Testis (tissue), 3 donors: ENCODE measurements around the gene GPR173. TPM values are rescaled to one million over a fixed set of nuclear protein-coding genes. Genes with fewer than 3 reads are reported as not detected.

Experiments used
- DNase-seq: peaks from one replicate; pipeline ENCODE4 v3.0.0-alpha.2; 2019
- H3K27ac ChIP-seq, 2 donors: fragments of 200-600 bp; sonication (generic); one replicate each; pipeline ENCODE4 v1.5.1; 2019
- H3K27me3 ChIP-seq: fragments of 200-600 bp; sonication (generic); one replicate; pipeline ENCODE4 v1.5.1; 2019
- H3K36me3 ChIP-seq: fragments of 200-600 bp; sonication (generic); one replicate; pipeline ENCODE4 v1.5.1; 2017; ENCODE audit warnings: low read depth; ENCODE audit errors: missing control alignments
- H3K4me1 ChIP-seq: fragments of 200-600 bp; sonication (generic); one replicate; pipeline ENCODE4 v1.5.1; 2019
- H3K4me3 ChIP-seq, 2 donors: fragments of 200-600 bp; sonication (generic); one replicate each; pipeline ENCODE4 v1.5.1; 2017 to 2019
- H3K9me3 ChIP-seq: fragments of 200-600 bp; sonication (generic); one replicate; pipeline ENCODE4 v1.5.1; 2017
- POLR2A ChIP-seq: fragments of 450-650 bp; IDR thresholded peaks from one replicate; pipeline ENCODE4 v1.6.1; 2017; ENCODE audit warnings: antibody characterized with exemption, mild to moderate bottlenecking, moderate library complexity
- WGBS, 2 donors: methylation state at CpG; one replicate each; pipeline ENCODE4 v1.1.5; 2018; 5-methylcytosine and 5-hydroxymethylcytosine counted together
- intact Hi-C: fragments of 100-400 bp; cut with DNase I; formaldehyde crosslinking; loops from one replicate; pipeline ENCODE4 v1.15.1; 2023; ENCODE audit warnings: low total_unique reads
- polyA plus RNA-seq: library from polyadenylated mRNA; stranded (reverse); fragments of 350-450 nt; fragmentation: Illumina TruSeq; extraction: RNeasy Lipid Tissue Mini Kit (QIAGEN cat#74804); gene quantifications from one replicate; pipeline ENCODE4 v1.2.3, GENCODE V29; 2014; ENCODE audit warnings: low read depth, low replicate concordance; ENCODE audit not compliant: insufficient read depth
- total RNA-seq, 2 donors: library from RNA; depleted of rRNA; stranded (reverse); fragments of >200 nt; gene quantifications; one replicate each; pipeline ENCODE4 v1.2.3, GENCODE V29; 2016
- TF ChIP-seq, protein P1 (sequence below), 3 experiments: fragments of 450-650 bp in 2 of 3; fragments of 200-600 bp in 1 of 3; sonication (generic) in 1 of 3; IDR thresholded peaks; one replicate each; pipeline ENCODE4 v1.5.1; 2016 to 2019; ENCODE audit warnings: antibody characterized with exemption in 3 of 3, mild to moderate bottlenecking in 2 of 3, moderate library complexity in 1 of 3

The GPR173 gene
- total and polyA plus RNA-seq, 3 donors from 2014 or later = 2.4 to 3.8 (median 2.8) TPM

DNA sequence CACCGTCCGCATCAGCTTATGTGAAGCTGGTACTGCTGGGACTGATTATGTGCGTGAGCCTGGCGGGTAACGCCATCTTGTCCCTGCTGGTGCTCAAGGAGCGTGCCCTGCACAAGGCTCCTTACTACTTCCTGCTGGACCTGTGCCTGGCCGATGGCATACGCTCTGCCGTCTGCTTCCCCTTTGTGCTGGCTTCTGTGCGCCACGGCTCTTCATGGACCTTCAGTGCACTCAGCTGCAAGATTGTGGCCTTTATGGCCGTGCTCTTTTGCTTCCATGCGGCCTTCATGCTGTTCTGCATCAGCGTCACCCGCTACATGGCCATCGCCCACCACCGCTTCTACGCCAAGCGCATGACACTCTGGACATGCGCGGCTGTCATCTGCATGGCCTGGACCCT, 28.1 kb downstream of the GPR173 start:
- WGBS, 2 donors = 96% methylated on average over 7 to 21 of the region's 21 CpGs
- intact Hi-C loops = no loop called here
- no peak overlapping the region for H3K4me3 ChIP-seq

DNA sequence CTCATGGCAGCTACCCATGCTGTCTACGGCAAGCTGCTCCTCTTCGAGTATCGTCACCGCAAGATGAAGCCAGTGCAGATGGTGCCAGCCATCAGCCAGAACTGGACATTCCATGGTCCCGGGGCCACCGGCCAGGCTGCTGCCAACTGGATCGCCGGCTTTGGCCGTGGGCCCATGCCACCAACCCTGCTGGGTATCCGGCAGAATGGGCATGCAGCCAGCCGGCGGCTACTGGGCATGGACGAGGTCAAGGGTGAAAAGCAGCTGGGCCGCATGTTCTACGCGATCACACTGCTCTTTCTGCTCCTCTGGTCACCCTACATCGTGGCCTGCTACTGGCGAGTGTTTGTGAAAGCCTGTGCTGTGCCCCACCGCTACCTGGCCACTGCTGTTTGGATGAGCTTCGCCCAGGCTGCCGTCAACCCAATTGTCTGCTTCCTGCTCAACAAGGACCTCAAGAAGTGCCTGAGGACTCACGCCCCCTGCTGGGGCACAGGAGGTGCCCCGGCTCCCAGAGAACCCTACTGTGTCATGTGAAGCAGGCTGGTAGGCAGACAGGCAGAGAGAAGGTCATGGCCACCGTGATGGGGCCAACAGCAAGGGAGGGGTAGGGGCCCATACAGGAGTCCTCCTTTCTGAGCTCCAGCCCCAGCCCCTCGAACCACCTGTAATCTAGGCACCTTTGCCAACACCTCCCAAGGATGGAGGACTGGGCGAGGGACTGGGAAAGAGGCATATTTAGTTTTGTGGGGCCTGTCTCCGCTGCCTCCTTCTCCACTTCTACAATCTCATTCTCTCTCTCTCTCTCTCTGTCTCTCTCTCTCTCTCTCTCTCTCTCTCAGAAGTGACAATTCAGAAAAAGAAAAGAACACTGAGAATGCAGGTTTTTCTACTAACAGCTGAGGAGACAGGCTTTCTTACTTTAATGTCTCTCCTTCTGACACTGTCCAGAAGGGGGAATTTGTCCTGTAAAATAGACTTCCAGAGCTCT, 28.9 kb downstream of the GPR173 start:
- no peaks in the 10 kb centered on the region for H3K36me3 ChIP-seq
- TF ChIP-seq, protein P1, sequence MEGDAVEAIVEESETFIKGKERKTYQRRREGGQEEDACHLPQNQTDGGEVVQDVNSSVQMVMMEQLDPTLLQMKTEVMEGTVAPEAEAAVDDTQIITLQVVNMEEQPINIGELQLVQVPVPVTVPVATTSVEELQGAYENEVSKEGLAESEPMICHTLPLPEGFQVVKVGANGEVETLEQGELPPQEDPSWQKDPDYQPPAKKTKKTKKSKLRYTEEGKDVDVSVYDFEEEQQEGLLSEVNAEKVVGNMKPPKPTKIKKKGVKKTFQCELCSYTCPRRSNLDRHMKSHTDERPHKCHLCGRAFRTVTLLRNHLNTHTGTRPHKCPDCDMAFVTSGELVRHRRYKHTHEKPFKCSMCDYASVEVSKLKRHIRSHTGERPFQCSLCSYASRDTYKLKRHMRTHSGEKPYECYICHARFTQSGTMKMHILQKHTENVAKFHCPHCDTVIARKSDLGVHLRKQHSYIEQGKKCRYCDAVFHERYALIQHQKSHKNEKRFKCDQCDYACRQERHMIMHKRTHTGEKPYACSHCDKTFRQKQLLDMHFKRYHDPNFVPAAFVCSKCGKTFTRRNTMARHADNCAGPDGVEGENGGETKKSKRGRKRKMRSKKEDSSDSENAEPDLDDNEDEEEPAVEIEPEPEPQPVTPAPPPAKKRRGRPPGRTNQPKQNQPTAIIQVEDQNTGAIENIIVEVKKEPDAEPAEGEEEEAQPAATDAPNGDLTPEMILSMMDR (IDR thresholded peaks at IDR 0.05) = no peak
- no peak for TF ChIP-seq POLR2A
- no peak for DNase-seq
- 92 to 95% methylated on average over 4 to 27 of the region's 27 CpGs for WGBS, 2 donors
- H3K27me3 ChIP-seq = no peaks in the 10 kb centered on the region
- H3K9me3 ChIP-seq = no peaks in the 10 kb centered on the region
- H3K4me3 ChIP-seq = no peak overlapping the region
- H3K4me1 ChIP-seq = peaks cover 4% of the 10 kb centered on the region
- intact Hi-C loops = no loop called here
- H3K27ac ChIP-seq = no peak overlapping the region

More for the DNA sequence above, 28.1 kb downstream of the GPR173 start:
- no peak for DNase-seq
- Histone ChIP-seq H3K4me1 (peaks cover 5% of the 10 kb centered on the region), H3K27ac (no peak overlapping the region), H3K36me3 (no peaks in the 10 kb centered on the region), H3K27me3 (no peaks in the 10 kb centered on the region), H3K9me3 (no peaks in the 10 kb centered on the region)
- TF ChIP-seq, protein P1 (IDR thresholded peaks at IDR 0.05) = no peak
- no peak for TF ChIP-seq POLR2A

- WGBS, 2 donors = 83 to 100% methylated on average over 1 of the region's 1 CpG
These were observed 30.4 kb downstream of the GPR173 start for GRCh38 chrX:53078943-53079342.

DNA sequence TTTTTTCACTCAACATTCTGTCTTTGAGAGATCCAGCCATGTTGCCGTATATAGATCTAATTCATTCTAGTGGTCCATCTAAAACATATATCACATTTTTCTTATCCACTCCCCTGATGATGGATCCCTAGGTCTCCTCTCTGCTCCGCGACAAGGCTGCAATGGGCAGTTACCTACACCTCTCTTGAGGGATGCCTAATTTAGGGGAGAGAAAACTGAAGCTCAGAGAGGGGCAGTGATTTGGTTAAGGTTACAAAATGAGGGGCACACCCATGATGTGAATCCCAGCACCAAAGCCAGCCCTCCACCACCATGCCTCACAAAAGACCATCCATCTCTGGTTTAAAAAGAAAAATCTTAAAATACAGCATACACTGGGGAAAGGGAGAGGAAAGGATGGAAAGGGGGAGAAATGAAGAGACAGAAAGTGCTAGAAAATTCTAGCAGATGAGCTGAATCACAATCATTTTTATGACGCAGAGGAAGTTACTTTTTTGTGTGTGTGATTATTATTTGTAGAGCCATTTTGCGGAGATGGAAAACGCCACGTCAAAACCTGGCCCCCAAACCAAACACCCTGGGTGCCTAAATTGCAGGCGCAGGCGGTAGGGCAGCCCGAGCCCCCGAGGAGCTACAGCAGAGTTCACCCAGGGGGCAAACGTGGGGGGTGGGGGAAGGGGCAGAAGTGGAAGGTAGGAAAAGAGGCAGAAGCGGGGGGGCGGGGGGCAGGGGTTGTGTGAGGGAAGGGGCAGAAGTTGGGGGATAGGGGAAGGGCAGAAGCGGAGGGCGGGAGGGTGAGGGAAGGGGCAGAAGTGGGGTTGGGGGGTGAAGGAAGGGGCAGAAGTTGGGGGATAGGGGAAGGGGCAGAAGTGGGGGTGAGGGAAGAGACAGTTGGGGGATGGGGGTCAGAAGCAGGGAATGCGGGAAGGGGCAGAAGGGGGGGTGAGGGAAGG, 32.3 kb downstream of the GPR173 start:
- intact Hi-C loops = no loop called here
- WGBS, 2 donors = 21 to 53% methylated on average over 5 to 13 of the region's 17 CpGs
- Histone ChIP-seq H3K27ac (peak overlapping the region; percentile 80 to 85), H3K4me3 (peak overlapping the region; percentile 12 to 91), H3K27me3 (no peaks in the 10 kb centered on the region), H3K9me3 (no peaks in the 10 kb centered on the region), H3K36me3 (no peaks in the 10 kb centered on the region), H3K4me1 (no peaks in the 10 kb centered on the region)
- TF ChIP-seq, protein P1 (IDR thresholded peaks at IDR 0.05) = no peak
- no peak for TF ChIP-seq POLR2A
- DNase-seq = no peak

More at GRCh38 chrX:53078943-53079342, 30.4 kb downstream of the GPR173 start:
- no peak for TF ChIP-seq POLR2A
- TF ChIP-seq, protein P1 (IDR thresholded peaks at IDR 0.05) = no peak
- Histone ChIP-seq H3K27ac (no peak overlapping the region), H3K27me3 (no peaks in the 10 kb centered on the region), H3K4me3 (no peak overlapping the region), H3K4me1 (no peaks in the 10 kb centered on the region), H3K36me3 (no peaks in the 10 kb centered on the region), H3K9me3 (no peaks in the 10 kb centered on the region)
- intact Hi-C loops = no loop called here
- DNase-seq = no peak
